IMR-90 (cell line): ENCODE results near the gene PARD3. TPM values are rescaled to one million over a fixed set of nuclear protein-coding genes. Genes with fewer than 3 reads are reported as not detected.

Experiments used
- ATAC-seq: fragments of 200-7000 bp; cut with Tn5 transposase; 2 replicates; pipeline ENCODE4 v1.9.1; 2020; ENCODE audit warnings: low read depth, mild to moderate bottlenecking, moderate library complexity
- BruUV-seq: library from RNA; stranded (reverse); fragments of 400-500 nt; replicated peaks from 2 replicates; lab custom pipeline; 2021; lab: Mats Ljungman, UMichigan
- CTCF ChIA-PET: fragments of 300-600 bp; formaldehyde crosslinking; extraction: SDS; loops from one replicate; lab custom pipeline; 2021; ENCODE audit warnings: antibody characterized with exemption; lab: Yijun Ruan, JAX
- POLR2A ChIA-PET: fragments of 300-600 bp; sonication (Branson Sonifier 250); formaldehyde crosslinking; loops from one replicate; lab custom pipeline; 2022; ENCODE audit warnings: antibody characterized with exemption; ENCODE audit not compliant: unreplicated experiment; lab: Charles Lee
- DNase-seq: peaks from one replicate; pipeline ENCODE4 v3.0.0; 2013
- H2AFZ ChIP-seq: replicated peaks from 2 replicates; pipeline ENCODE3; 2013; ENCODE audit warnings: low read length, mild to moderate bottlenecking; ENCODE audit not compliant: poor library complexity
- H2AK5ac ChIP-seq: 2 replicates; pipeline ENCODE4 v1.6.1; 2013; ENCODE audit warnings: low read depth, low read length, inconsistent platforms
- H2AK9ac ChIP-seq: replicated peaks from 2 replicates; pipeline ENCODE3; 2013; ENCODE audit warnings: mild to moderate bottlenecking, low read depth, low read length, moderate library complexity; ENCODE audit not compliant: poor library complexity
- H2BK120ac ChIP-seq: 2 replicates; pipeline ENCODE4 v1.6.1; 2013; ENCODE audit warnings: low read depth, low read length, inconsistent platforms
- H2BK15ac ChIP-seq: 3 replicates; pipeline ENCODE4 v1.6.1; 2013; ENCODE audit warnings: low read depth, low read length, inconsistent platforms
- H2BK20ac ChIP-seq: 2 replicates; pipeline ENCODE4 v1.6.1; 2013; ENCODE audit warnings: low read depth, mild to moderate bottlenecking, inconsistent platforms, low read length, moderate library complexity
- H2BK5ac ChIP-seq: 2 replicates; pipeline ENCODE4 v1.6.1; 2013; ENCODE audit warnings: mild to moderate bottlenecking, low read depth, low read length, inconsistent platforms; ENCODE audit not compliant: poor library complexity, severe bottlenecking
- H3K14ac ChIP-seq: replicated peaks from 2 replicates; pipeline ENCODE4 v1.6.1; 2013; ENCODE audit warnings: low read depth, low read length, inconsistent platforms
- H3K18ac ChIP-seq: 2 replicates; pipeline ENCODE4 v1.6.1; 2013; ENCODE audit warnings: low read depth, low read length, control low read depth
- H3K23ac ChIP-seq: 2 replicates; pipeline ENCODE4 v1.6.1; 2013; ENCODE audit warnings: low read depth, low read length, inconsistent platforms
- H3K27ac ChIP-seq: 2 replicates; pipeline ENCODE4 v1.5.1; 2013; ENCODE audit warnings: mild to moderate bottlenecking, control low read depth, low read length; ENCODE audit not compliant: insufficient read depth
- H3K27me3 ChIP-seq: 2 replicates; pipeline ENCODE4 v1.6.1; 2013; ENCODE audit warnings: low read length; ENCODE audit not compliant: control insufficient read depth, insufficient read depth
- H3K36me3 ChIP-seq: 2 replicates; pipeline ENCODE4 v1.6.1; 2013; ENCODE audit warnings: low read length, mixed read lengths; ENCODE audit not compliant: control insufficient read depth, insufficient read depth
- H3K4ac ChIP-seq: 2 replicates; pipeline ENCODE4 v1.6.1; 2013; ENCODE audit warnings: low read depth, low read length, inconsistent platforms
- H3K4me1 ChIP-seq: 2 replicates; pipeline ENCODE4 v1.6.1; 2013; ENCODE audit warnings: low read length, mixed read lengths; ENCODE audit not compliant: control insufficient read depth, insufficient read depth
- H3K4me2 ChIP-seq: 2 replicates; pipeline ENCODE4 v1.6.1; 2013; ENCODE audit warnings: low read depth, mild to moderate bottlenecking, control low read depth, low read length, moderate library complexity
- H3K4me3 ChIP-seq: 2 replicates; pipeline ENCODE4 v1.5.1; 2013; ENCODE audit warnings: low read depth, mild to moderate bottlenecking, control low read depth, low read length, moderate library complexity; ENCODE audit not compliant: insufficient read depth
- H3K56ac ChIP-seq: 2 replicates; pipeline ENCODE4 v1.6.1; 2013; ENCODE audit warnings: low read length, inconsistent platforms; ENCODE audit not compliant: insufficient read depth; ENCODE audit errors: extremely low read depth
- H3K79me1 ChIP-seq, 2 experiments: 2 replicates each; pipeline ENCODE4 v1.6.1; 2013; ENCODE audit warnings: low read length in 2 of 2, inconsistent platforms in 1 of 2, low read depth in 1 of 2
- H3K9ac ChIP-seq: 2 replicates; pipeline ENCODE4 v1.6.1; 2013; ENCODE audit warnings: low read depth, low read length, control low read depth
- H3K9me1 ChIP-seq: 2 replicates; pipeline ENCODE4 v1.6.1; 2013; ENCODE audit warnings: low read length, inconsistent platforms; ENCODE audit not compliant: insufficient read depth
- H3K9me3 ChIP-seq: 2 replicates; pipeline ENCODE4 v1.6.1; 2013; ENCODE audit warnings: low read length; ENCODE audit not compliant: control insufficient read depth, insufficient read depth
- H4K20me1 ChIP-seq: 2 replicates; pipeline ENCODE4 v1.6.1; 2013; ENCODE audit warnings: low read length, inconsistent platforms; ENCODE audit not compliant: insufficient read depth
- H4K5ac ChIP-seq: 2 replicates; pipeline ENCODE4 v1.6.1; 2013; ENCODE audit warnings: mild to moderate bottlenecking, low read depth, low read length, control low read depth
- H4K8ac ChIP-seq, 2 experiments: 2 replicates each; pipeline ENCODE4 v1.6.1; 2013; ENCODE audit warnings: low read depth in 2 of 2, low read length in 2 of 2, control low read depth in 1 of 2, inconsistent platforms in 1 of 2
- H4K91ac ChIP-seq: 2 replicates; pipeline ENCODE4 v1.6.1; 2013; ENCODE audit warnings: low read depth, low read length, inconsistent platforms; ENCODE audit not compliant: insufficient read depth
- CEBPB ChIP-seq: IDR thresholded peaks from 2 replicates; pipeline ENCODE4 v1.6.1; 2012; ENCODE audit warnings: low read depth, low read length, improper control_type of control experiment
- MAZ ChIP-seq: IDR thresholded peaks from 2 replicates; pipeline ENCODE4 v1.6.1; 2012; ENCODE audit warnings: low read depth, mild to moderate bottlenecking, low read length, improper control_type of control experiment, moderate library complexity, borderline replicate concordance
- POLR2A ChIP-seq: IDR thresholded peaks from 2 replicates; pipeline ENCODE4 v1.6.1; 2012; ENCODE audit warnings: mild to moderate bottlenecking, low read depth, low read length
- RCOR1 ChIP-seq: IDR thresholded peaks from 2 replicates; pipeline ENCODE4 v1.6.1; 2012; ENCODE audit warnings: mild to moderate bottlenecking, low read length, improper control_type of control experiment; ENCODE audit not compliant: insufficient replicate concordance
- WGBS, 2 experiments: methylation state at CpG; one replicate each; pipeline versions ENCODE4 v1.1.5 to v1.1.7; 2013; ENCODE audit warnings: missing lambda C conversion rate in 2 of 2; ENCODE audit not compliant: insufficient read length in 1 of 2; ENCODE audit errors: extremely low coverage in 2 of 2; 5-methylcytosine and 5-hydroxymethylcytosine counted together
- dilution Hi-C: fragments of 300-500 bp; cut with HindIII; formaldehyde crosslinking; loops from one replicate; pipeline ENCODE4 v1.14.3; 2018; ENCODE audit warnings: low sequenced_read_pairs; ENCODE audit not compliant: unreplicated experiment
- in situ Hi-C: fragments of 300-500 bp; cut with MboI; formaldehyde crosslinking; loops from 3 replicates; pipeline ENCODE4 v1.14.3; 2019; ENCODE audit warnings: low sequenced_read_pairs, inconsistent platforms, mixed read lengths
- intact Hi-C: fragments of 100-400 bp; cut with micrococcal nuclease; formaldehyde crosslinking; loops from 2 replicates; pipeline ENCODE4 v1.10.0; 2022
- polyA plus RNA-seq, 3 experiments: library from polyadenylated mRNA; depleted of rRNA; stranded (reverse); fragments of >200 nt; gene quantifications; 2 replicates each; pipeline ENCODE4 v1.2.3, GENCODE V29; 2012; ENCODE audit warnings: low replicate concordance in 1 of 3
- total RNA-seq: library from RNA; depleted of rRNA; stranded (reverse); fragments of >200 nt; gene quantifications from 2 replicates; pipeline ENCODE4 v1.2.3, GENCODE V29; 2012
- TF ChIP-seq, protein P1 (sequence below): conservative IDR thresholded peaks from 2 replicates; pipeline ENCODE4 v1.5.1; 2012; ENCODE audit warnings: mild to moderate bottlenecking, low read depth, low read length, improper control_type of control experiment
- TF ChIP-seq, protein P2 (sequence below): fragments of 150-350 bp; IDR thresholded peaks from 2 replicates; pipeline ENCODE4 v1.6.1; 2016; ENCODE audit warnings: low read depth, mild to moderate bottlenecking, low read length, moderate library complexity, borderline replicate concordance

Gene PARD3
- total and polyA plus RNA-seq, 2 of the 4 experiments (the other 2 are of a cell fraction), result 14.6 to 37.5 TPM

DNA sequence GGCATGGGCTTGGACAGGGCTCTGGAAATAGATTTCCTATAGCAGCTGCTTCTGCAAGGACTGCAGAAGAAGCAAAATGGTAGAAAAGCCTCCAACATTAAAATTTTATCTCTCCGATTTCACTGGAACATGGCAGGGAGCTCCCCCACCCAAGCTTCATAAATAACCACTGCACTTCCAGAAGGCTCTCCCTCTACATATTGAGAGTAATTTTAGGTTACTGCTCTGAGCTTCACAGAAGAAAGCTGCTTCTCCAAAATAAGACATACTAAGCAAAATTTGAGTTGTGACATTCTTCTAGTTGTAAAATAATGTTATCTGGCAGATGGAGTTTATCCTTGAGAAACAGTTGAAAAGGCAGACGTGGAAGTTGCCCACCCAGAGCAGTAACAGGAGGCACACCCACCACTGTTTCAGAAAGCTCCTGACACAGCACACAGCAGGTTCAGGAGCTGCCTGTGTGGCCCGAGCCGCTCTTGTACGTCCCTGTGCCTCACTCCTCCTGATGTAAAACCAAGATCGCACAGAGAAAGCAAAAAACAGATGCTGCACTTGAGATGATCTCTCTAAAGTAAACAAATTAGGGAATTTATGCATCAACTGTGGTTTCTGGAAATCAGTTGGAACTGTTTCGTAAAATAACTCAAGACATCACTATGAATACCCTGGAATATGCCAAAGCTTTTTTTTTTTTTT, 621.0 kb downstream of the PARD3 start:
- ATAC-seq (peak; percentile 89), DNase-seq (peak; percentile 88)
- Histone ChIP-seq H4K5ac (no peak overlapping the region), H4K8ac (no peak overlapping the region), H2AK5ac (no peak overlapping the region), H2BK15ac (no peak overlapping the region), H3K56ac (no peak overlapping the region), H3K27ac (peak overlapping the region; percentile 41; the same call in 1 of the 2 replicates), H2BK120ac (no peak overlapping the region), H3K9me1 (no peaks in the 10 kb centered on the region), H3K27me3 (peaks cover 2% of the 10 kb centered on the region; the same call in 1 of the 2 replicates), H2BK20ac (0 out of 2 replicates have a peak overlapping the region, but pooled peaks have one; percentile 41), H2AK9ac (no peak overlapping the region), H3K36me3 (no peaks in the 10 kb centered on the region), H2AFZ (no peak overlapping the region), H3K79me1 (no peaks in the 10 kb centered on the region), H3K4me3 (no peak overlapping the region), H3K9me3 (no peaks in the 10 kb centered on the region), H3K4ac (peak overlapping the region; percentile 39; the same call in 1 of the 2 replicates), H2BK5ac (no peak overlapping the region), H4K20me1 (no peaks in the 10 kb centered on the region), H3K14ac (no peak overlapping the region), H3K4me1 (peaks cover 3% of the 10 kb centered on the region), H3K23ac (no peak overlapping the region), H3K18ac (peak overlapping the region; percentile 58; the same call in 1 of the 2 replicates), H3K4me2 (peak overlapping the region; percentile 53; the same call in 1 of the 2 replicates), H4K91ac (no peak overlapping the region), H3K9ac (no peak overlapping the region)
- in situ Hi-C loops (no loop called here), dilution Hi-C loops (no loop called here), intact Hi-C loops (loop anchor here (10.0 kb wide), 1 partner anchor 1121 kb away; no protein-coding TSS in a partner anchor)
- ChIA-PET POLR2A (no interaction called here), CTCF (interaction anchor here (0.6 kb wide), 1 partner anchor 42 kb away, joined by 3 read pairs; no protein-coding TSS in a partner anchor)
- no TSS peak for BruUV-seq
- TF ChIP-seq MAZ (no peak), CEBPB (no peak), RCOR1 (no peak), POLR2A (no peak)
- TF ChIP-seq, protein P1, sequence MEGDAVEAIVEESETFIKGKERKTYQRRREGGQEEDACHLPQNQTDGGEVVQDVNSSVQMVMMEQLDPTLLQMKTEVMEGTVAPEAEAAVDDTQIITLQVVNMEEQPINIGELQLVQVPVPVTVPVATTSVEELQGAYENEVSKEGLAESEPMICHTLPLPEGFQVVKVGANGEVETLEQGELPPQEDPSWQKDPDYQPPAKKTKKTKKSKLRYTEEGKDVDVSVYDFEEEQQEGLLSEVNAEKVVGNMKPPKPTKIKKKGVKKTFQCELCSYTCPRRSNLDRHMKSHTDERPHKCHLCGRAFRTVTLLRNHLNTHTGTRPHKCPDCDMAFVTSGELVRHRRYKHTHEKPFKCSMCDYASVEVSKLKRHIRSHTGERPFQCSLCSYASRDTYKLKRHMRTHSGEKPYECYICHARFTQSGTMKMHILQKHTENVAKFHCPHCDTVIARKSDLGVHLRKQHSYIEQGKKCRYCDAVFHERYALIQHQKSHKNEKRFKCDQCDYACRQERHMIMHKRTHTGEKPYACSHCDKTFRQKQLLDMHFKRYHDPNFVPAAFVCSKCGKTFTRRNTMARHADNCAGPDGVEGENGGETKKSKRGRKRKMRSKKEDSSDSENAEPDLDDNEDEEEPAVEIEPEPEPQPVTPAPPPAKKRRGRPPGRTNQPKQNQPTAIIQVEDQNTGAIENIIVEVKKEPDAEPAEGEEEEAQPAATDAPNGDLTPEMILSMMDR, result no peak
- TF ChIP-seq, protein P2, sequence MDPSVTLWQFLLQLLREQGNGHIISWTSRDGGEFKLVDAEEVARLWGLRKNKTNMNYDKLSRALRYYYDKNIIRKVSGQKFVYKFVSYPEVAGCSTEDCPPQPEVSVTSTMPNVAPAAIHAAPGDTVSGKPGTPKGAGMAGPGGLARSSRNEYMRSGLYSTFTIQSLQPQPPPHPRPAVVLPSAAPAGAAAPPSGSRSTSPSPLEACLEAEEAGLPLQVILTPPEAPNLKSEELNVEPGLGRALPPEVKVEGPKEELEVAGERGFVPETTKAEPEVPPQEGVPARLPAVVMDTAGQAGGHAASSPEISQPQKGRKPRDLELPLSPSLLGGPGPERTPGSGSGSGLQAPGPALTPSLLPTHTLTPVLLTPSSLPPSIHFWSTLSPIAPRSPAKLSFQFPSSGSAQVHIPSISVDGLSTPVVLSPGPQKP, result no peak
- 0% methylated on average over 1 of the region's 7 CpGs; no CpG with 5 or more reads in 1 of the 2 experiments for WGBS, 2 experiments
